Activated CD8-positive, alpha-beta memory T cell treated with anti-CD3 and anti-CD28 coated beads, Interleukin-2, amount 50 U/mL, for 24 hours (primary cell): ENCODE results near the gene TMCC1.
"Not testable (repeated sequence)": the region's sequence is repeated elsewhere in the genome, so short reads cannot be mapped to it uniquely, and the experiment has no call there.

ENCODE experiments used
- DNase-seq: peaks from one replicate; pipeline ENCODE4 v3.0.0-alpha.2; 2020; ENCODE audit errors: extremely low read depth

The TMCC1 gene

DNA sequence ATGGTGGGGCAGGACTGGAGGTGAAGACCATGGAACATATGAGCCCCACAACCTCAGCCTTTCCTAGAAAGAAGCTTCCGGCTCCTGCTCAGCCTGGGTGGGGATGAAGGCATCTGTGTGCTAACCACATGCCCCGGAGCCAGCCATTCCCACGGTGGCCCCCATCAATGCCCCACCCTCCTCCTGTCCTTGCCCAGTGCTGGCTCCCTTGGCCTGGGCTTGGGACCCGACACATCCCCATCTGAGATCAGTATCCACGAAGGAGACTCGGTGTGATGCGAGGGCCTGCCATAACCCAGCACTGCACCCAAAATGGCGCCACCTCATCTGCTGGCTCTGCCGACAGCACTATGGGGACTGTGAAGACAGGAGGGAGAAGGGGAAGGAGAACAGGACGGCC, 270.6 kb downstream of the TMCC1 start:
- no peak for DNase-seq

DNA sequence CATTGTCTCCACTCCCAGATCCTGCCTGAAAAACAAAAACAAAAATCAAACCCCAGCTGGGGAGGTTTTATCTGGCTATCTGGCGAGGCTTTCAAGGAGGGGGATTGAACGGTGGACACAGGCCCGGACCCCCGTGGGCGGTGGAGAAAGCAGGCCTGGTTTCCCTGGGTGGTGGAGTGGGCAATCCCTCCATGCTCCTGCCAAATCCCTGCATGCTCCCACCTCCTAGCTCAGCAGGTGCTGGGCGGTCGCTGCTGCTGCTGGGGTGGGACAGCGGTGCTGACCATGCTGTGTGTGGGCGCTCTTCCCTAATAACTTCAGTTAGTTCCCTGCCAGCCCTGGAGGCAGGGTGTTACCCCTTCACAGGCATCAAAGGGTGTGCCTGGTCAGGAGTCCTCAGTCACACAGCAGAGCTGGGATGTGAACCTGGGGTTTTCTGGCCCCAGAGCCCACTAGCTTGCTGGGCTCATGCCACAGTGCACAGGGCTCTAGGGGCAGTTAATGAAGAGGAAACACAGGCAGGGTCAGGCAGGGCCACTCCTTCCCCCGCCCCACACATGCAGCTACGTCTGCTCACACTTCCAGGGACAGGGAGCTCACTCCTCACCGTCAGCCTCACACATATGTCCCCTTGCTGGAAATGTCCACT, 271.2 kb downstream of the TMCC1 start:
- DNase-seq = no peak

DNA sequence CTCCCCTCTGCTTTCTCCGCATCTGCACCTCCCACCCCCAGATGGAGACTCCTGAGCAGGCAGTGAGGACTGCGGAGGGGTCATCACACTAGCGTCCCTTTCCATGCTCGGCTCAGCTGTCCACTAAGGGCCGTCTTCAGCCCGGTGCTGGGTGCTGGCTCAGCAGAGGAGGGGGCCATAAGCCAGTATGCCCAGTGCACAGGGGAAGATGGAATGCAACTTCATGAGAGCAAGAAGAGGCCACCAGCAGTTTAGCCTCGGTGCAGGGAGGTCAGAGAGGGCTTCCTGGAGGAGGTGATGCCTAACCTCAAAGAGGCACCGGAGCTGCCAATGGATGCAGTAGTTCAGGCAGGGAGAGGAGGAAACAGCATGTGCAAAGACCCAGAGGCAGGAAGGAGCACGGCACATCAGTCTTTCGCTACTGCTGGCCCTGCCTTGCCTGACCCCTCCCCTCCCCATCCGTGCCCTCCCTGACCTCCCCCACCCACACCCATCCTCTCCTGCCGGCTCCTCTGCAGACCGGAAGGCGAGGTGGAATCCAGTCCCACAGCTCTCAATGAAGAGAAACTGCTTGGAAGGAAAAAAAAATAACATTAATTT, 271.8 kb downstream of the TMCC1 start:
- no peak for DNase-seq

DNA sequence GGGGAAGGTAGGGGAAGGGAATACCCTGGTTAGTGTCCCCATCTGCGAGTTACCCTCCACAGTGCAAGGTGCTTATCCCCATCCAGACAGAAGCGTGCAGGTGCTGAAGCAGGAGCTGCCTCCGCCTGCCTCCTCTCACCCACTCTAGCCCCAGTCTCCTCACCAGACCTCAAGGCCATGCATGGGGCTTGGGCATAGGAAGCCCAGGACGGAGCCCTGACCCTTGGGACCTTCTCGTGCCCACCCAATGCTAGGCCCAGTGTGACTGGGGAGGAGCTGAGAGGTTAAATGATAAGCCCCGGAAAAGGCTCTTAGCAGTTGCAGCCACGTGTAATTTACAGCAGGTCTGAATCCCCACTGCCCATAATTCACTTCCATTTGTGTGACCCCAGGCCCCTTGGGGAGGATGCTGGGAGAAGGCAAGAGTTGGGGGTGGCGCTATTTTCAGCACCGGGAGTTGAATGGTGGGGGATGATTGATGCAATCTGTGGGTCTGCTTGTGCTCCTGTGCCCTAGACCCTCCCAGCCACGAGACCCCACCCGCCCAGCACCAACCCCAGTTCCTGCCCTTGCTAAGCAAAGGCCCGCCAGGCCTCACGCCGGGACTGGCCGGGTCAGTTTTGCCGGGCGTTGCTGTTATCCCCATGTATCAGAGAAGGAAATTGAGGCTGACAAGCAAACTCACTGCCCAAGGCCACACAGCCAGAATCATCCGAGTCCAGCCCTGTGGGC, 272.5 kb downstream of the TMCC1 start:
- DNase-seq = no peak

DNA sequence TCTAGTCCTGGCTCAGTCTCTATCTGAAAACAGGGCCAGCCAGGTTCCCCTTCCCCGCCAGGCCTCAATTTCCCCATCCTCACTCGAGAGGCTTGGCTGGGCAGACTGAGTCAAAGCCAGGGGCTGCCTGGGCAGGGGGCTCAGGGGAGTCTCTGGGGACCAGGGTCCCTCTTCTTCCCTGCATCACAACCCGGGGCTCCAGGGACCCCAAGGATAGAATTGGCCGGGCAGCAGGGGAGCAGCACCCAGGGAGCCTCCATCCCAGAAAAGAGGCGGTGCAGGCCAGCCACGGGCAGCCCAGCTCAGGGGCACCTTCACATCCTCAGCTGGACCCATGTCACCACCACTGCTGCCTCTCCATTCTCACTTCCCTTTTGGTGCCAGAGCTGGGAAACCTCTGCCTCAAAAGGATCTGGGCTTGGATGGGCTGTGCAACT, 273.8 kb downstream of the TMCC1 start:
- DNase-seq = no peak

DNA sequence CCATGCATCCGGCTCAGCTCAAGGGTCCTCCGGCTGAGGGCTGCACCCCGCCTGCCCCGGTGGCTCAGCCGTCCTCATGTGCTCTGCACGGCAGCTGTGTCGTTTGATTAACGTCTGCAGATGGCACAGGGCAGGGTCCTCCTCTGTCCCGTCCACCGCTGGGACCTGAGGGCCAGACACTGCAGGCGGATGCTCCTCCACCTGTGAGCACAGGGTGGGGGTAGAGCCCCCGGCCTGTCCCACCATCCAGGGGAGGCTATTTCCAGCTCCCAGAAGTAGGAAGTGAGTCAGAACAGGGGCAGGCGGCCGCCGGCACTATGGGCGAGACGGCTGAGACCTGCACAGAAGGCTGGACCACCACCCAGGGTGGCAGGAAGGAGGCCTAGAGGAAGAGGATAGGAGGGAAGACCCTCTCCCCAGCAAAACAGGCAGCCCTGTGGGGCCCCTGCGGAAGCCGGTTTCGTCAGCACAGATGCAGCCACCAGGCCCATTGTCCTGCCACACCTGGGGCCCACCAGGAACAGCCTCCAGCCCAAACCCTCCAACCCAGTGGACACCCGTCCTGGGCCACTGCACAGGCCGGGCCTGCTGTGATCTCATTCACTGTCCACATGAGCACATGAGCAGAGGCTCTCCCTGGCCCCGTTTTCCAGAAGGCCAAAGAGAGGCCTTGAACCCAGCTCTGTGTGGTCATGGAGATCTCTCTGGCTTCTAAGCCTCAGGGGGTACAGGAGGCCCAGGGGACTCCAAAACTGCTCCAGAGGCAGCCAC, 274.4 kb downstream of the TMCC1 start:
- no peak for DNase-seq

DNA sequence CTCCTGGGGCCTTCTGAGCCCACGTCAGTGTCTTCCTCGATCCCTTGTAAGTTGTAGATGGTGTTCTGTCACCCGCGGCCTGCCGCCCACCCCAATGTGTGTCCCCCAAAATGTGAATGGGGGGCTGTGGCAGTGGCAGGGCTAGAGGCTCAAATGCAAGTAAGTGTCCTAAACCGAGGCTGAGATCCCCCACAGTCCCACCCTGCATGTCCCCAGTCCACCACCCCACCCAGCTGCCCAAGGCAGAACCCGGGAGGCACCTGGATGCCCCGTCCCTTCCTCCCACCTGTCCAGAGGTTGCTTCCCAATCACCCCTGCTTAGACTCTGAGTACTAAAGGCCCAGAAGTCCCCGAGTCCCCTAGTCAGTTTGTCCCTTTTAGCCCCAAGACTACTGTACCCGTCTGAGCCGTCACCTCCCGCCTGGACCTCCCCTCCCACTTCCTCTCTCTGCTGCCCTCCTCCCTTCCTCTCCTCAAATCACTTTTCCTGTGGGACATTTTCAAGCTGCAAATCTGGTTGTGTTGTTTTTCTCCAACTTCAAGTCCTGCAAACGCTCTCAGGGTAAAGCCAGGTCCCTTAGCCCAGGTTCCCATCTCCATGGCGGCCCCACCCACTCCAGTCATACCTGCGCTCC, 275.2 kb downstream of the TMCC1 start:
- no peak for DNase-seq

DNA sequence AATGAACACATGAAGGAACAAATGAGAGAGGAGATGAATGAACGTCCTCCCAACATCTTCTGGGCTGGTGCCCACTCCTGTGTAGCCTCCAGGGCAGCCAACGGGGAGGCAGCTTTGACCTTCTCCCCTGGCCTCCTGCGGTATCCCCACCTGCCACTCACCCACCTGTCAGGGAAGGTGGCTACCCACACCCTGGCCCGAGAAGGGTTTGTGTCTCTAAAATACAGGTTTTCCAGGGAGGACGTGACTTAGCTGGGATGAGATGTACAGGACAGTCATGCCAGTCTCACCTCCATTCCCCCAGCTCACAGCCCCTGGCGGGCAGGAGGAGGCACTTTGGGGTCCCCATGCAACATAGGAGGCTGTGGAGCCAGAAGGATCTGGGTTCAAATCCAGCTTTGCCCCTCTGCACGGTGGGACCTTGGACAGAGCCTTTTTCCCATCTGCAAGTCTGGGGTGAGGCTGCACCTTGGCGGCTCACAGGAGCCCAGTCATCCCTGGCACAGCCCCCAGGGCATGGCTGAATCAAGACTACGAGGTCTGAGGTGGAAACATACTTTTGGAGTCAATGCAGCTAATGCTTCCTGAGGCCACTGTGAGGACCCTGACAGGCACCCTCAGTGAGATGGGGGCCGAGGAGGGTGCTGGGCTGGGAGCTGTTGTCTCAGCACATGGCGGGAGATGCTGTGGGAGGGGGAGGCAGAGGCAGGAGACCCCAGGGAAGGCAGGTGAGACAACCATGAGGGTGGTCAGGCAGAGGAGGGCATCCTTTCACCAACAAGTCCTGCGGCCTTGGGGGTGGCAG, 275.9 kb downstream of the TMCC1 start:
- no peak for DNase-seq

DNA sequence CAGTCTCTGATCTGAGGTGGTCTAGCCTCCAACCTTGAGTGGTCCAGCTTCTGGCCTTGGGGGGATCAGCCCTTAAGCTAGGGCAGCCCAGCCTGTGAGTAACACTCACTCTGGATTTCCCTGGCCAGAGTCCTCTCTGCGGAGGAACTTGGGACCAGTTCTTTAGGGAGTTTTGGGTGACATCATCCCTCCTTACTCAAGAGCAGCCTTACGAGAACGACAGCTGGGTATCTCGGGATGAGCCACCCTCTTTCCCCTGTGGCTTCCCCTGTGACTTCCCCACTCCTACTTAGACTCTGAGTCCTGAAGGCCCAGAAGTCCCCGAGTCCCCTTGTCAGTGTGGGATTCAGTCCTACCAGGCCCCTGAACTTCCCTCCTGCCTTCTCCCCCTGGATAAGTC, 276.8 kb downstream of the TMCC1 start:
- no peak for DNase-seq

DNA sequence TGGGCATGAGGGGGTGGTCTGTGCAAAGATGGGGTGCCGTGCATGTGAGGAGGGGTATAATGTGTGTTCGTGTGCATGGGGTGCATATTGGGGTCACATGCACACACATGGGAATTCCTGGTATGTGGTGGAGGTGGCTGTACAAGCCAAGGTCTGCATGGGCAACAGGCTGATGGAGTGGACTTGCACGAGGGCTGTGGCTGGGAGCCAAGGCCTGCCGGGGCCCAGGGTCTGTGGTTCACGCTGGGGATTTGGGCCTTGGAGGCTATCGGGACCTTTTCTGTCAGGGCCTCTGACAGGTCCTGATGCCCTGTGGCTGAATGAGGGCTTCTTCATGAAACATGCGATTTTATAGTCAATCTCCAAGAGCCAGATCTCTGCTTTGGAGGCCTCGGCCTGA, 277.2 kb downstream of the TMCC1 start:
- DNase-seq = no peak

DNA sequence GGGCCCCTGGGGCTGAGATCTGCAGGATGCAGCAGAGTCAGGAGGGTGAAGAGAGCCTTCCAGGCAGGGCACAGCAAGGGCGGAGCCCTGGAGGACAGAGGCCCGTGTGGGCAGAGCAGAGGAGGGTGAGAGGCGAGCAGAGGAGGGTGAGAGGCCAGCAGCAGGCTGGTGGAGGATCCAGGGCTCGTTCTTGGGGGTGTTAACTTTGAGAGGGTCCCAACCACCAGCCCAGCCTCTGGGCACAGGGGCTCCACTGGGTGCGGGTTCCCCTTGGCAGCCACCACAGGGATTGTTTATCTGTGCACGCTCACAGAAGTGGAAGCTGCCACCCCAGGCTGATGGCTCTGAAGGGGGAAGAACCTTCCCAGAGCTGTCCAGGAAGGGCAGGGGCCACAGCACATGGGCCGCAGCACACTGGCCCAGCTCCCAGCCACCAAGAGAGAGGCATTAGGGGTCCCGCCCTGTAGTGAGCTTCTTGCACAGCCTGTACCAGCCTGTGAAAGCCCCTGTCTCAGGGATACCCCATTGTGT, 277.7 kb downstream of the TMCC1 start:
- no peak for DNase-seq

DNA sequence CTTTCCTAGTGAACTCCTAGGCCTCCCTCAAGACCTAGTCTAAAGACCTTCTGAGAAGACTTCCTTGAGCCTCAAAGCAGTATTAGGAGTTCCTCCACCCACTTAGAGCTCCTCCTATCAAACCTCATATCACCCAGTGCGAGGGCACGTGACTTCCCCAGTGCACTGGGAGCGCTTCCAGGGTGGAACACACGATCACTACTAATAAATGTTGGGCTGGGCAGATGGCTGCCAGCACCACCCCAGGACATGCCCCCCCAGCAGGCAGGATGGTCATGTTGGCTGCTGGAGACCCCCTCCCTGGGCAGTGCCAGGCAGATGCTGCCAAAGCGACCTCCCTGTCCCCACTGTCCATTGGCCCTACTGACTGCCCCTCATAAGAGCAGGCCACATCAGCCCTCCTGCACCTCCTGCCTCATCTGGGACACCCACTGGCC, 278.6 kb downstream of the TMCC1 start:
- no peak for DNase-seq

DNA sequence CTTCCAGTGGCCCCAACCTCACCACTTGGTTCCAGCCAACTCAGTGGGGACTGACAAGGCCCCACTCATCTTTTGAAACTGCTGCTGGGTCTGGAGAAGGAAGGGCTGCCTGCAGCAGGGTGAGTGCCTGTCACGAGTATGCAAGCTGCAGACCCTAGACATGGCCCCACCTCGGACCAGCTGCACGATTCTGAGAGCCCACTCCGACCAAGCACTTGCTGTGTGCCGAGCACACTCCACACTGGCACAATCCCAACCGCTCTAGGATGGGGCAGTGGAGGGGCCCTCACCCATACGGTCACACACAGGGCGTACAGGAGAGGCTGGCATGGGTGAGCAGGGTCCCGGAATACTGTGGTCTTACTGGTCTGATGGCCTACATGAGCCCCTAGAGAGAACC, 279.1 kb downstream of the TMCC1 start:
- no peak for DNase-seq

DNA sequence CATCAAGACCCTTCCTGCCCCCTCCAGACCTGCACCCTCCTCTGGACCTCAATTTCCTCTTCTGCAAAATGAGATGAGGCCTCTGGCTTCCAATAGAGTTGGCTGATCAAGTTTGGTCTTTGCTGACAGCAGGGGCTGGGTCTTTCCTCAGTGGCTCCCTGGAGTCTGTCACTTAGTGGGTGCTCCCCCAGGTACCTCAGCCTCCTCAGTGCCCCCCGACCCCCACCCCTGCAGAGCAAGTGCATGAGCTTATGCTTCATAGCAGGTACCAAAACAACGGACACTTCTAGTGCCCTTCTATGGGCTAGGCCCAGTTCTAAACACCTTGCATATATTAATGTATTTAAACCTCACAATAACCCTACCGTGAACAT, 280.2 kb downstream of the TMCC1 start:
- no peak for DNase-seq

DNA sequence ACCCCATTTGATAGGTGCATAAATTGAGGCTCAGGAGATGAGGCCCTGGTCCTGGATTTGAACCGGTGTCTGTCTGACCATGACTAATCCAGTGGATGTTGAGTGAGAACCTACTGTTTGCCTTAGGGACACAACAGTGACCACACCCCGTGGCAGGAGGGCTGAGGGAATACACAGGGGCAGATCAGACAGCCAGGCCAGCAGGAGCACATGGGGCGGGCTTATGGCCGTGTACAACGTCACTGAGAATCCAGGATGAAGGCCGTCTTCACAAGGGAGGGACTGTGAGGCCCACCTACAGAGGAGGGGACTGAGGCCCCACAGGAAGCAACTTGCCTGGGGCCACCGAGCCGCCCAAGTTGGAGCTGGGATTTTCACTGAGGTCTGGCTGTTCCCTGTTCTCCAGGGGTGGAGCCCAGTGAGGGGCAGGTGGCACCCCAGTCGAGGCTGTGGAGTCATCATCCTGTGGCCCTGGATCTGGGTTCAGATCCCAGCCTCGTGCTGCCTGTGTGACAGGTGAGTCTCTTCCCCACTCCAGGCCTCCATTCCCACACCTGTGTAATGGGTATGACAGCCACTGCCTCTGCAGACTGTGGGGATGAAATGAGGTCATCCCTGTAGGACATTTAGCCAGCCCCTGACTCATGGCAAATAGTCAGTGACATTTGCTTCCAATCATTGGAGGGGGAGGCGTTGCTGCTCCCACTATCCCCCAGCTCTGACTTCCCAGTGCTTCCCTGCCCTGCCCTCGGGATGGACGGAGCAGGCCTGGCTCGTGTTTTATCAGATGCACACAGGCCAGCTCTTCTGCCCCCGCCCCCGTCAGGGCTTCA, 280.8 kb downstream of the TMCC1 start:
- no peak for DNase-seq

DNA sequence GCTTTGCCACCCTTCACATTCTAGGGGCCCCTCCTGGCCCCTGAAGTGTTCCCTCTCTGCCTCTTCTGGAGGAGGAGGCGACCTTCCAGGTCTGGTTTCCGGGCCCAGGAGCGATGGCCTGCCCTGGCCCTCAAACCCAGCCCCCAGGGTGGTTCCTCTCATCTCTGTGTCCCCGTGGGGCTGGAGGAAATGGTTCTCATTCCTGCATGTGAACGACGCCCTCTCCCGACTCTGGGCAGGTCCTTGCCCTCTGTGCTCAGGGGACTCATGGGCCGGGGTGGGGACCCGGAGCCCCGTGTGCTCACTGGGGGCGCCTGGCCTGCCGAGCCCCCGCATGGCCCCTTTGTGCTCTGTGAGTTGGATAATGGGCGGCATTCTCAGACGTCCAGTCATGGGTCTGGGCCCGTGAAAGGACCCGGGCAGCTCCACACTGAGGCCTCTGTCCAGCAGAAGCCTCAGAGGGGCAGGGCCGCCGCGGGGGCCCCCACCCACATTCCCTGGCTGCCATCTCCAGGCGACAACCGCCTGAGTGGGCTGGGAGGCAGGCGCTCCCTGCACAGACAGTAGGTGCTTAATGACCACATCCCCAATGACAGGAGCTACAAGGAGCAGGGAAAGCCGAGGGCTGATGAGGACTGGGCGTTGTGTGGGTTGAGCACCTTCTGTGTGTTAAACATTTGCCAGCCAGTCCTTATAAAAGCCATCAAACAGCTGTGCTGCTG, 281.5 kb downstream of the TMCC1 start:
- DNase-seq = no peak

DNA sequence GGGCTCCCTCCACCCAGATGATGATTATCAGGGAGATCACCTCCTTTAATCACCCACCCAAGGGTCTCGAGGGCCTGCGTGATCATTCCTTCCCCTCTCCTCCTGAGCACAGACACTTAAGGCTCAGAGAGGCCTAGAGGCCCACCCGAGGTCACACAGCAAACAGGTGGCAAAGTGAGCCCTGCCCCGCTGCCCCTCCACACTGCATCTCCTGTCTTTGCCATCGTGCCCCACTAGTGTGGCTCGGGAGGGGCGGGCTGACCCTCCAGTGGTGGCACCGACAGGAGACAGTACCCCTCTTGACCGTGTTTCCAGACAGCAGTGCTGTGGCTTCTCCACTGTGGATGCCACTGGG, 282.1 kb downstream of the TMCC1 start:
- no peak for DNase-seq

DNA sequence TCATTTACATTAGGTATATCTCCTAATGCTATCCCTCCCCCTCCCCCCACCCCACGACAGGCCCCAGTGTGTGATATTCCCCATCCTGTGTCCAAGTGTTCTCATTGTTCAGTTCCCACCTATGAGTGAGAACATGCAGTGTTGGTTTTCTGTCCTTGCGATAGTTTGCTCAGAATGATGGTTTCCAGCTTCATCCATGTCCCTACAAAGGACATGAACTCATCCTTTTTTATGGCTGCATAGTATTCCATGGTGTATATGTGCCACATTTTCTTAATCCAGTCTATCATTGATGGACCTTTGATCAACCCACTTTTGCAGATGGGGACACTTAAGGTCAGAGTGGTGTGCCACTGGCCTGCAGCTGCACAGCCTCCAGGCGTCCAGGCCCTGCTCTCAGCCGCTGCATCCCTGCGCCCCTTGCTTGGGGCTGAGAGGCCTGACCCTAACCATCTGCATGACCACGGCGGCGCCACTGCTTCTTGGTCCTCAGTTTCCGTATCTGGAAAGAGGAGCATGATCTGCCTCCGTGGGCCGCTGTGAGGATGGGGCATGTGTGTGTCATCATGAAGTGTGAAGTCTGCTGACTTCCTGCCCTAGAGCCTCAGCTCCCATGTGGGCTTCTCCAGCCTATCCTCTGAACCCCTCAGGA, 282.6 kb downstream of the TMCC1 start:
- DNase-seq = not testable (repeated sequence)

DNA sequence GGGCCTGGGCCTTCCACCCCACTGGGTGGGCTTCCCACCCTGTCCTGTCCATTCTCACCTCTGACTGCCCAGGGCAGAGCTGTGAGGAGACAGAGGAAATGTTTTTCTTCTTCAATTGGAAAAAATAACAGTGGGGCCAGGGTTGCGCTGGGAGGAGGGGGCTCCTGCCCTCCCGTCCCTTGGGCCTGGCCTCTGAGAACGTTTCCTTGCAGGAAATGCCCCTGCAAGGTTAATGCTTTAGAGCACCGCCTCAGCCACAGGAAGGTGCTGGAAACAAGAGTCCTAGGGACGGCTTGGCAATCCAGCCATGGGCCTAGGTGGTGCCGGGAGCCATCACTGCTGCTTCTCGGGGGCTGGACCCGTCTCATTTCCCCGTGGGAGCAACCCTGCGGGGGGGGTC, 283.2 kb downstream of the TMCC1 start:
- DNase-seq = no peak
